ENCODE measurements around the gene BOD1L2. TPM values are rescaled to one million over a fixed set of nuclear protein-coding genes. Genes with fewer than 3 reads are reported as not detected.

The BOD1L2 gene
- total and polyA plus RNA-seq, 2 donors (not counting 3 experiments of a cell fraction or from before 2014, with no cell fraction given), result not detected

GRCh38 chr18:57131101-57131500, 15.8 kb upstream of the BOD1L2 start:
- DNase-seq (ENCODE audit: low read depth, low spot score) (no peak), FAIRE-seq (no peak)
- intact Hi-C loops (cut with micrococcal nuclease) (no loop called here), dilution Hi-C loops (cut with MboI; ENCODE audit: extremely low pct_ligation_motif_present, low sequenced_read_pairs) (loop anchor here (25.0 kb wide), 1 partner anchor 156 kb away; no protein-coding TSS in a partner anchor)
- Histone ChIP-seq H3K79me2 (ENCODE audit: control insufficient read depth, insufficient read depth, low read length) (no peaks in the 10 kb centered on the region), H2AFZ (ENCODE audit: low read depth, low read length) (no peak overlapping the region), H3K4me3 (replicated peaks in 1 of 3; ENCODE audit: insufficient read depth in 1 of 3, low read depth in 1 of 3, low read length in 3 of 3) (no peak overlapping the region), H3K9ac (replicated peaks; ENCODE audit: extremely low read depth, insufficient read depth, low read length) (no peak overlapping the region), H3K9me1 (replicated peaks; ENCODE audit: control insufficient read depth, extremely low read depth, insufficient read depth, low read length) (no peaks in the 10 kb centered on the region), H3K4me2 (ENCODE audit: insufficient read depth, low read length) (no peak overlapping the region), H3K27me3 (ENCODE audit: control insufficient read depth in 2 of 2, insufficient read depth in 2 of 2, low read length in 2 of 2) (no peaks in the 10 kb centered on the region), H3K27ac (ENCODE audit: insufficient read depth, low read depth, low read length) (no peak overlapping the region), H3K9me3 (replicated peaks; ENCODE audit: control insufficient read depth, insufficient read depth, low read length) (no peaks in the 10 kb centered on the region), H4K20me1 (replicated peaks; ENCODE audit: control insufficient read depth, extremely low read depth, insufficient read depth, low read length) (no peaks in the 10 kb centered on the region), H3K4me1 (ENCODE audit: control insufficient read depth, extremely low read depth, insufficient read depth, low read length) (no peaks in the 10 kb centered on the region), H3K36me3 (ENCODE audit: control insufficient read depth in 2 of 2, extremely low read depth in 1 of 2, insufficient read depth in 2 of 2, low read length in 2 of 2) (no peaks in the 10 kb centered on the region)
- CTCF ChIA-PET, result no interaction called here
- BruUV-seq (replicated peaks), result no TSS peak
- no peak for TF ChIP-seq GATA2 (IDR thresholded peaks at IDR 0.05; ENCODE audit: insufficient read depth, insufficient read length, low read depth, low read length)
- TF ChIP-seq POLR2A (IDR thresholded peaks at IDR 0.05; ENCODE audit: low read depth, low read length), result no peak
- no peak for TF ChIP-seq FOS (IDR thresholded peaks at IDR 0.05; ENCODE audit: borderline replicate concordance, insufficient read depth, low read length)
- no peak for TF ChIP-seq MYC (IDR thresholded peaks at IDR 0.05; ENCODE audit: low read depth, low read length)
- TF ChIP-seq MAX (IDR thresholded peaks at IDR 0.05; ENCODE audit: insufficient read depth, insufficient read length), result no peak
- no peak for TF ChIP-seq EZH2 (IDR thresholded peaks at IDR 0.05; ENCODE audit: borderline replicate concordance, low read depth, low read length, severe bottlenecking)
- no peak for TF ChIP-seq POLR2AphosphoS5 (IDR thresholded peaks at IDR 0.05; ENCODE audit: insufficient read depth, low read depth, low read length)
- TF ChIP-seq JUN (IDR thresholded peaks at IDR 0.05; ENCODE audit: borderline replicate concordance, insufficient read depth, insufficient read length, low read depth), result no peak
- no peak for TF ChIP-seq CTCF (IDR thresholded peaks at IDR 0.05; ENCODE audit: extremely low read depth in 1 of 2, insufficient read depth in 1 of 2, low read depth in 1 of 2, low read length in 2 of 2)
- POLR2A ChIA-PET, result no interaction called here
